Coronary artery (tissue), 2 donors: ENCODE data around the gene JAGN1.
"Not testable (repeated sequence)": the region's sequence is repeated elsewhere in the genome, so short reads cannot be mapped to it uniquely, and the experiment has no call there.

Source experiments
- DNase-seq: peaks from one replicate; pipeline ENCODE4 v3.0.0-alpha.2; 2017; ENCODE audit warnings: low spot score
- H3K27ac ChIP-seq, 2 donors: fragments of 200-600 bp; sonication (generic); one replicate each; pipeline ENCODE4 v1.5.1; 2016 to 2019
- H3K4me3 ChIP-seq: fragments of 200-600 bp; sonication (generic); 2 replicates; pipeline ENCODE4 v1.5.1; 2016; ENCODE audit warnings: mild to moderate bottlenecking, moderate library complexity
- CTCF ChIP-seq: fragments of 200-600 bp; sonication (generic); IDR thresholded peaks from one replicate; pipeline ENCODE4 v1.5.1; 2019; ENCODE audit warnings: antibody characterized with exemption

The JAGN1 gene

GRCh38 chr3:9890249-9891071 lies at the start of gene JAGN1:
Gene JAGN1, plus strand, starts transcription at chr3:9890610. Its CDS starts 113 bp downstream, at chr3:9890723.
- peak; percentile 96 for DNase-seq
- H3K27ac ChIP-seq = peak within 1 kb of the TSS; percentile 95 to 96
- peak within 1 kb of the TSS; percentile 88 for H3K4me3 ChIP-seq
- no peak for TF ChIP-seq CTCF

- DNase-seq = no peak
- TF ChIP-seq CTCF = no peak
- Histone ChIP-seq H3K27ac (no peak overlapping the region), H3K4me3 (no peak overlapping the region)
These were observed 49.4 kb upstream of the JAGN1 start for GRCh38 chr3:9841015-9841414.

GRCh38 chr3:9843715-9844438 lies 46.5 kb upstream of the JAGN1 start, which contains the start of gene RPUSD3:
Gene RPUSD3, minus strand, starts transcription at chr3:9844008. Its CDS starts 18 bp downstream, at chr3:9843990.
- TF ChIP-seq CTCF = no peak
- Histone ChIP-seq H3K4me3 (peak within 1 kb of the TSS; percentile 77), H3K27ac (peak within 1 kb of the TSS; percentile 70 to 92)
- DNase-seq = peak; percentile 97

- Histone ChIP-seq H3K27ac (no peak overlapping the region), H3K4me3 (no peak overlapping the region)
- DNase-seq = no peak
- TF ChIP-seq CTCF = no peak
These were observed 44.2 kb upstream of the JAGN1 start for GRCh38 chr3:9846231-9846630.

- TF ChIP-seq CTCF = no peak
- no peak for DNase-seq
These were observed 43.4 kb upstream of the JAGN1 start for GRCh38 chr3:9846931-9847488.

GRCh38 chr3:9847870-9848269 lies 42.5 kb upstream of the JAGN1 start:
- not testable (repeated sequence) for H3K4me3 ChIP-seq, DNase-seq, H3K27ac ChIP-seq

More at GRCh38 chr3:9846931-9847488, 43.4 kb upstream of the JAGN1 start:
- H3K27ac ChIP-seq = no peak overlapping the region
- no peak overlapping the region for H3K4me3 ChIP-seq

GRCh38 chr3:9848860-9849259 lies 41.5 kb upstream of the JAGN1 start:
- not testable (repeated sequence) for H3K4me3 ChIP-seq, H3K27ac ChIP-seq, DNase-seq

GRCh38 chr3:9851383-9851782 lies 39.0 kb upstream of the JAGN1 start:
- not testable (repeated sequence) for H3K27ac ChIP-seq, DNase-seq, H3K4me3 ChIP-seq

GRCh38 chr3:9851926-9852325 lies 38.5 kb upstream of the JAGN1 start:
- H3K27ac ChIP-seq, DNase-seq, H3K4me3 ChIP-seq: not testable (repeated sequence)
